ENCODE measurements around the gene ZNF442. TPM values are rescaled to one million over a fixed set of nuclear protein-coding genes. Genes with fewer than 3 reads are reported as not detected.

ZNF442 gene
- total and polyA plus RNA-seq, 2 experiments from 2014 or later, result 1.3 to 5.9 TPM

GRCh38 chr19:12350185-12350889 lies 15.1 kb downstream of the ZNF442 start:
- no peak for DNase-seq (ENCODE audit: low spot score)
- Histone ChIP-seq H3K36me3 (replicated peaks; ENCODE audit: insufficient read depth, low read depth) (peaks cover 7% of the 10 kb centered on the region), H3K4me2 (no peak overlapping the region), H3K9me2 (replicated peaks; ENCODE audit: insufficient read depth) (no peaks in the 10 kb centered on the region), H2AFZ (no peak overlapping the region), H3K27me3 (no peaks in the 10 kb centered on the region), H3K79me2 (no peaks in the 10 kb centered on the region), H3K27ac (no peak overlapping the region), H3K4me3 (no peak overlapping the region), H3K9me3 (ENCODE audit: low read depth) (peaks cover 50% of the 10 kb centered on the region), H3K4me1 (ENCODE audit: insufficient read depth) (no peaks in the 10 kb centered on the region), H4K20me1 (ENCODE audit: insufficient read depth, poor library complexity, severe bottlenecking) (no peaks in the 10 kb centered on the region)
- WGBS (ENCODE audit: low lambda C conversion rate, missing lambda C conversion rate), result 98% methylated on average over 8 of the region's 8 CpGs
- TF ChIP-seq EZH2phosphoT487 (IDR thresholded peaks at IDR 0.05; ENCODE audit: low read depth, severe bottlenecking, unreplicated experiment) (no peak), EZH2 (IDR thresholded peaks at IDR 0.05; ENCODE audit: borderline replicate concordance) (no peak), CTCF (IDR thresholded peaks at IDR 0.05; ENCODE audit: poor library complexity) (no peak)

DNA sequence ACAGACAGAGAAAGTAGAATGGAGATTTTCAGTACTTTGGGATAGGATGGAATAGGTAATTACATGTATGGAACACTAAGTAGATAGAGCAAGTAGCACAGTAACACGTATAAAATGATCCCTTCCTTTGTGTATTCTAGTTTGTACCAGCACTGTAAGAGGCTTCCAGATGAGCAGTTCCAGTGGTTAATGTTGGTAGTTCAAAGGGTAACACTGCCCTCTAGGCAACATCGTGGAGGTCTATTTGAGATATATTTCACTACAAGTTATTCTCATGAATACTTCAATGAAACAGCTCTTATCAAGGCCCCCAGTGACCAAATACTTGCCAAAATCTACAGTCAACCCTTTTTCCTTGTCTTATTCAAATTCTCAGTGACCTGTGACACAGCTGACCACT lies 18.6 kb downstream of the ZNF442 start:
- Histone ChIP-seq H3K27me3 (no peaks in the 10 kb centered on the region), H3K36me3 (replicated peaks; ENCODE audit: insufficient read depth, low read depth) (peaks cover 5% of the 10 kb centered on the region), H3K27ac (no peak overlapping the region), H4K20me1 (ENCODE audit: insufficient read depth, poor library complexity, severe bottlenecking) (no peaks in the 10 kb centered on the region), H3K9me3 (ENCODE audit: low read depth) (peaks cover 44% of the 10 kb centered on the region), H3K4me2 (no peak overlapping the region), H3K4me1 (ENCODE audit: insufficient read depth) (no peaks in the 10 kb centered on the region), H3K4me3 (no peak overlapping the region), H3K79me2 (no peaks in the 10 kb centered on the region), H3K9me2 (replicated peaks; ENCODE audit: insufficient read depth) (no peaks in the 10 kb centered on the region), H2AFZ (no peak overlapping the region)
- WGBS (ENCODE audit: low lambda C conversion rate, missing lambda C conversion rate), result 81% methylated on average over 2 of the region's 2 CpGs
- no peak for TF ChIP-seq CTCF (IDR thresholded peaks at IDR 0.05; ENCODE audit: poor library complexity)
- no peak for TF ChIP-seq EZH2phosphoT487 (IDR thresholded peaks at IDR 0.05; ENCODE audit: low read depth, severe bottlenecking, unreplicated experiment)
- no peak for TF ChIP-seq EZH2 (IDR thresholded peaks at IDR 0.05; ENCODE audit: borderline replicate concordance)
- DNase-seq (ENCODE audit: low spot score), result no peak

DNA sequence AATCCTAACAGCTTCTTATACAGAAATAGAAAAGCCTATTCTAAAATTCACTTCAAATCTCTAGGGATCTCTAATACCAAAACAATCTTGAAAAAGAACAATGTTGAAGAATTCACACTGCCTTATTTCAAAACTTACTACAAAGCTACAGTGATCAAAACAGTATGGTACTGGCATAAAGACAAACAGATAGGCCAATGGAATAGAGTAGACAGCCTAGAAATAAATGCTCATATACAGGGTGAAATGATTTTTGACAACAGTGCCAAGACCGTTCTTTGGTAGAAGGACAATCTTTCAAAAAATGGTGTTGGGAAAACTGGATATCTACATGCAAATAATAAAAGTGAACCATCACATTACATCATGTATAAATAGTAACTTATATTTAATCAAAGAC lies 20.3 kb downstream of the ZNF442 start:
- WGBS (ENCODE audit: low lambda C conversion rate, missing lambda C conversion rate), result 94% methylated on average over 1 of the region's 1 CpG
- no peak overlapping the region for H2AFZ ChIP-seq
- TF ChIP-seq EZH2phosphoT487 (IDR thresholded peaks at IDR 0.05; ENCODE audit: low read depth, severe bottlenecking, unreplicated experiment) (no peak), EZH2 (IDR thresholded peaks at IDR 0.05; ENCODE audit: borderline replicate concordance) (no peak), CTCF (IDR thresholded peaks at IDR 0.05; ENCODE audit: poor library complexity) (no peak)
- no peak overlapping the region for H3K4me3 ChIP-seq
- H3K36me3 ChIP-seq (replicated peaks; ENCODE audit: insufficient read depth, low read depth), result no peaks in the 10 kb centered on the region
- H4K20me1 ChIP-seq (ENCODE audit: insufficient read depth, poor library complexity, severe bottlenecking), result no peaks in the 10 kb centered on the region
- no peaks in the 10 kb centered on the region for H3K79me2 ChIP-seq
- no peak for DNase-seq (ENCODE audit: low spot score)
- H3K4me2 ChIP-seq, result no peak overlapping the region
- no peaks in the 10 kb centered on the region for H3K9me2 ChIP-seq (replicated peaks; ENCODE audit: insufficient read depth)
- no peaks in the 10 kb centered on the region for H3K4me1 ChIP-seq (ENCODE audit: insufficient read depth)
- H3K9me3 ChIP-seq (ENCODE audit: low read depth), result peaks cover 28% of the 10 kb centered on the region
- no peaks in the 10 kb centered on the region for H3K27me3 ChIP-seq
- H3K27ac ChIP-seq, result no peak overlapping the region
